Measurements from ENCODE around the gene DOCK2. TPM values are rescaled to one million over a fixed set of nuclear protein-coding genes. Genes with fewer than 3 reads are reported as not detected.
A peak's percentile ranks its signal among the peaks of the same experiment; 100 is the strongest.

DOCK2 gene
- total RNA-seq, 6 donors from 2014 or later: 46.7 to 150 (median 73.8) TPM

DNA sequence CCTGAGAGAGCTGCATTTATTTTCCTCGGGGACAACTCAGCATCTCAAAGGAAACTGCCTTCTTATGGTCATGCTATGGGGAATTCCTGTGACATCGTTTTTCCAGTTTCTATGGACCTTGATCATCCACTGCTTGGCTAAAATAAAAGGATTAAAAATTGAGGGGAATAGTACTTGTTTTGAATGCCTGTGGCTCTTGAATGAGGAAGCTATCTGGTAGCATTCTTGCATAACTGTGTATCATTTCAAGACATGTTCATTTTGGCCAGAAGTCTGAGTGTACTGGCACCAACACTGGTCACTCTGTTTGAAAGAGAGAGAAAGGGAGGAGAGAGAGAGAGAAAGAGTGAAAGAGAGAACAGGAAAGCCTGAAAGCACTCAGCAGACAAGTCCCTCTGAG is 116.7 kb downstream of the DOCK2 start:
- DNase-seq: no peak
- Histone ChIP-seq H3K27ac (no peak overlapping the region), H3K4me1 (no peaks in the 10 kb centered on the region), H3K36me3 (peaks cover 0 to 2% (median 0%) of the 10 kb centered on the region in 4 donors), H3K9me3 (no peaks in the 10 kb centered on the region), H3K4me3 (no peak overlapping the region), H3K27me3 (no peaks in the 10 kb centered on the region)
- ATAC-seq (ENCODE audit: low FRiP score in 2 of 2): peak in 1 of 2 donors; percentile 48
- 71 to 84% methylated on average over 2 of the region's 2 CpGs for WGBS, 2 donors
- TF ChIP-seq POLR2A (IDR thresholded peaks at IDR 0.05) (no peak), POLR2AphosphoS5 (IDR thresholded peaks at IDR 0.05) (no peak), EP300 (IDR thresholded peaks at IDR 0.05) (no peak)
- TF ChIP-seq, protein P1, sequence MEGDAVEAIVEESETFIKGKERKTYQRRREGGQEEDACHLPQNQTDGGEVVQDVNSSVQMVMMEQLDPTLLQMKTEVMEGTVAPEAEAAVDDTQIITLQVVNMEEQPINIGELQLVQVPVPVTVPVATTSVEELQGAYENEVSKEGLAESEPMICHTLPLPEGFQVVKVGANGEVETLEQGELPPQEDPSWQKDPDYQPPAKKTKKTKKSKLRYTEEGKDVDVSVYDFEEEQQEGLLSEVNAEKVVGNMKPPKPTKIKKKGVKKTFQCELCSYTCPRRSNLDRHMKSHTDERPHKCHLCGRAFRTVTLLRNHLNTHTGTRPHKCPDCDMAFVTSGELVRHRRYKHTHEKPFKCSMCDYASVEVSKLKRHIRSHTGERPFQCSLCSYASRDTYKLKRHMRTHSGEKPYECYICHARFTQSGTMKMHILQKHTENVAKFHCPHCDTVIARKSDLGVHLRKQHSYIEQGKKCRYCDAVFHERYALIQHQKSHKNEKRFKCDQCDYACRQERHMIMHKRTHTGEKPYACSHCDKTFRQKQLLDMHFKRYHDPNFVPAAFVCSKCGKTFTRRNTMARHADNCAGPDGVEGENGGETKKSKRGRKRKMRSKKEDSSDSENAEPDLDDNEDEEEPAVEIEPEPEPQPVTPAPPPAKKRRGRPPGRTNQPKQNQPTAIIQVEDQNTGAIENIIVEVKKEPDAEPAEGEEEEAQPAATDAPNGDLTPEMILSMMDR (IDR thresholded peaks at IDR 0.05): no peak

DNA sequence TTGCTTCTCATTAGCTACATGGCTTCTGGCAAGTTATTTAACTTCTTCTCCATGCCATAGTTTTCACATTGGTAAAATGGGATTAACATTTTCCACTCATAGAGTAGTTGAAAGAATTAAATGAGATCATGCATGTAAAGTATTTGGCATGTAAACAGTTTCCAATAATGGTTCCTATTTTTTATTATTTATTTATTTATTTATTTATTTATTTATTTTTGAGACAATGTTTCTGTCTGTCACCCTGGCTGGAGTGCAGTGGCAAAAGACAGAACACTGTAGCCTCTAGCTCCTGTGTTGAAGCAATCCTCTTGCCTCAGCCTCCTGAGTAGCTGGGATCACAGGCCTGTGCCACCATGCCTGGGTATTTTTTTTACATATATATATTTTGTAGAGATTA is 117.7 kb downstream of the DOCK2 start:
- no peak for DNase-seq
- H3K36me3 ChIP-seq: peaks cover 0 to 2% (median 0%) of the 10 kb centered on the region in 4 donors

DNA sequence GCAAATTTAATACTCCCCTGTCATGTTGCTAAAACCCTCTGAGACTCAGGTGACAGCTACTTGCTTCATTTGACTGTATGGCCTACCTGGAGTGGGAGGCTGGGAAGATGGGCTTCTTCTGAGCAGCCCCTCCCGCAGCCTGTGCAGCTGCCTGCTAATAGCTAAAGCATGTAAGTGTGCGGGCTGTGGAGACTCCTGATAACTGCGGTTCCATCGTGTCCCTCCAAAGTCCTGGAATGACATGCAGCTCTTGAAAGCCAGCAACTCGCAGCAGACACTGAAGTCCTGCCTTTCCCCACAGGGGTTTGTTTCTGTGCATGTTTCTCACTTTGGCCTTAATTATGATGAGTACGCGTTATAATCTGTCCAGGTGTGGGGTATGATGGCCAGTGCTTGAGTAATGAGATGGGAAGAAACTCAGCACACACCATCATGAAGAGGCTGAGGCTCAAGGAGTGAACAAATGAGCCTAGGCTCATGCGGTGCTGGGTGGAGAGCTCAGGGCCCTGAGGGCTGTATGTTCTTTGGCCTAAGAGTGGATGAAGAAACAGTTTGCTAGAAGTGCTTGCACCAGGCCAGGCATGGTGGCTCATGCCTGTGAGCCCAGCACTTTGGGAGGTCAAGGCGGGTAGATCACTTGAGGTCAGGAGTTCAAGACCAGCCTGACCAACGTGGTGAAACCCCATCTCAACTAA is 119.1 kb downstream of the DOCK2 start:
- Histone ChIP-seq H3K4me3 (no peak overlapping the region), H3K27me3 (no peaks in the 10 kb centered on the region), H3K27ac (no peak overlapping the region), H3K9me3 (no peaks in the 10 kb centered on the region), H3K4me1 (no peaks in the 10 kb centered on the region), H3K36me3 (peaks cover 0 to 2% (median 0%) of the 10 kb centered on the region in 4 donors)
- no peak for TF ChIP-seq POLR2A (IDR thresholded peaks at IDR 0.05)
- TF ChIP-seq POLR2AphosphoS5 (IDR thresholded peaks at IDR 0.05): no peak
- no peak for TF ChIP-seq EP300 (IDR thresholded peaks at IDR 0.05)
- TF ChIP-seq, protein P1 (IDR thresholded peaks at IDR 0.05): no peak
- WGBS, 2 donors: 90 to 91% methylated on average over 10 of the region's 10 CpGs
- no peak for ATAC-seq (ENCODE audit: low FRiP score in 2 of 2)
- DNase-seq: no peak

More for the DNA sequence above, 117.7 kb downstream of the DOCK2 start:
- no peaks in the 10 kb centered on the region for H3K9me3 ChIP-seq
- no peak overlapping the region for H3K4me3 ChIP-seq
- TF ChIP-seq, protein P1 (IDR thresholded peaks at IDR 0.05): no peak
- TF ChIP-seq POLR2A (IDR thresholded peaks at IDR 0.05) (no peak), EP300 (IDR thresholded peaks at IDR 0.05) (no peak), POLR2AphosphoS5 (IDR thresholded peaks at IDR 0.05) (no peak)
- no peak overlapping the region for H3K27ac ChIP-seq
- no peaks in the 10 kb centered on the region for H3K4me1 ChIP-seq
- no peak for ATAC-seq (ENCODE audit: low FRiP score in 2 of 2)
- H3K27me3 ChIP-seq: no peaks in the 10 kb centered on the region

DNA sequence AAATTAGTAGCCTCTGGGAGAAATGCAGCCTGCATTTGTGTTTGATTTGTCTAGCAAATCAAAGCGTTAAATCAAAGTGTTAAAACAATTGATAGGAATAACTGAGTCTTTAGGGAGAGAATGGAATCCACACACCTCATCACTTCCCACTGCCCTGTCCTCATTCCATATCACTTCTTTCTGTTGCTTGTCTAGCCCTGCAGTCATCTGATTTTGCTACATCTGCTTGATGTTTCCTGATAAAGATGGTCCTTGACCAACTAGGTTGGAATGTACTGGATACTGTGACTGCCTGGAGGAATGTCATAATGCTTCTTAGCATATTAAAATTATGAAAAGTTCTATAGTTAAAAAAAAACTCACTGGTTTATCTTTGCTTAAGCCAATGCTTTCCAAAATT is 119.9 kb downstream of the DOCK2 start:
- DNase-seq: no peak
- Histone ChIP-seq H3K9me3 (no peaks in the 10 kb centered on the region), H3K36me3 (peaks cover 0 to under 1% (median 0%) of the 10 kb centered on the region in 4 donors), H3K4me3 (no peak overlapping the region), H3K4me1 (no peaks in the 10 kb centered on the region), H3K27me3 (no peaks in the 10 kb centered on the region), H3K27ac (no peak overlapping the region)
- ATAC-seq (ENCODE audit: low FRiP score in 2 of 2): no peak
- 97 to 100% methylated on average over 1 of the region's 1 CpG for WGBS, 2 donors
- TF ChIP-seq EP300 (IDR thresholded peaks at IDR 0.05) (no peak), POLR2AphosphoS5 (IDR thresholded peaks at IDR 0.05) (no peak), POLR2A (IDR thresholded peaks at IDR 0.05) (no peak)
- TF ChIP-seq, protein P1 (IDR thresholded peaks at IDR 0.05): no peak

DNA sequence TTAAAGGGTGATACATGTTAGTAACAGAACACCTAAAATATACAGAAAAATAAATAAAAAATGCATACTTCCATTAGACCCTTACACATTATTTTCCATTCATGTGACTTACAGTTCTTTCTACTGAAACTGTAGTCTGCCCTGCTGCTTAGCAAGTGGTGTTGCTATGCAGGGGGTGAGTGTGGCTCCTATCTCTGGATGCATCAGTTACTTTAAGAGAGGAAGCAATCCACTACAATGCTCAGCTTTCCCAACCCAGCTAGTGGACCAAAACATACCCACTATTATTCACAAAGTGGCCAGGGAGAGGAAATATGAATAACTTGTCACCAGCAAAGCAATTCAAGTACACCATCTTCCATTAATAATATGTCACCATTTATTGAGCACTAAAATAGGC is 121.8 kb downstream of the DOCK2 start:
- H3K4me3 ChIP-seq: no peak overlapping the region
- no peaks in the 10 kb centered on the region for H3K4me1 ChIP-seq
- no peak overlapping the region for H3K27ac ChIP-seq
- DNase-seq (no peak), ATAC-seq (ENCODE audit: low FRiP score in 2 of 2) (no peak)
- no peaks in the 10 kb centered on the region for H3K36me3 ChIP-seq
- no peaks in the 10 kb centered on the region for H3K9me3 ChIP-seq
- no peaks in the 10 kb centered on the region for H3K27me3 ChIP-seq
- TF ChIP-seq EP300 (IDR thresholded peaks at IDR 0.05): no peak

All from upper lobe of left lung (tissue), 6 donors.